GM18505 (cell line): ENCODE data around the gene FRMD4B.

Source experiments
- ATAC-seq: cut with Tn5 transposase; IDR thresholded peaks from one replicate; pipeline ENCODE4 v1.9.1; 2021; ENCODE audit not compliant: unreplicated experiment
- POLR2A ChIP-seq: IDR thresholded peaks from 4 replicates; pipeline ENCODE4 v1.6.1; 2011; ENCODE audit warnings: borderline replicate concordance; ENCODE audit not compliant: insufficient read depth, insufficient read length; ENCODE audit errors: extremely low read depth

Gene FRMD4B

GRCh38 chr3:69367586-69367985 is 18.3 kb downstream of the FRMD4B start:
- ATAC-seq, result no peak

GRCh38 chr3:69364354-69364753 is 21.5 kb downstream of the FRMD4B start:
- no peak for ATAC-seq
- TF ChIP-seq POLR2A, result no peak

More at GRCh38 chr3:69367586-69367985, 18.3 kb downstream of the FRMD4B start:
- no peak for TF ChIP-seq POLR2A

- ATAC-seq, result no peak
- no peak for TF ChIP-seq POLR2A
Measured at GRCh38 chr3:69360690-69361089, 25.2 kb downstream of the FRMD4B start.

- no peak for TF ChIP-seq POLR2A
- no peak for ATAC-seq
Measured at GRCh38 chr3:69359916-69360315, 26.0 kb downstream of the FRMD4B start.

- no peak for TF ChIP-seq POLR2A
- no peak for ATAC-seq
Measured at GRCh38 chr3:69359339-69359893, 26.5 kb downstream of the FRMD4B start.

GRCh38 chr3:69357196-69357595 is 28.7 kb downstream of the FRMD4B start:
- no peak for TF ChIP-seq POLR2A
- no peak for ATAC-seq

GRCh38 chr3:69354948-69355347 is 30.9 kb downstream of the FRMD4B start:
- TF ChIP-seq POLR2A, result no peak
- ATAC-seq, result no peak

- ATAC-seq, result no peak
- TF ChIP-seq POLR2A, result no peak
Measured at GRCh38 chr3:69353503-69353902, 32.4 kb downstream of the FRMD4B start.

GRCh38 chr3:69353088-69353478 is 32.8 kb downstream of the FRMD4B start:
- ATAC-seq, result no peak
- TF ChIP-seq POLR2A, result no peak

- TF ChIP-seq POLR2A, result no peak
- no peak for ATAC-seq
Measured at GRCh38 chr3:69352305-69353087, 33.4 kb downstream of the FRMD4B start.

- no peak for ATAC-seq
- no peak for TF ChIP-seq POLR2A
Measured at GRCh38 chr3:69343875-69344274, 42.0 kb downstream of the FRMD4B start.

GRCh38 chr3:69342074-69342473 is 43.8 kb downstream of the FRMD4B start:
- no peak for ATAC-seq
- TF ChIP-seq POLR2A, result no peak

GRCh38 chr3:69339760-69340159 is 46.1 kb downstream of the FRMD4B start:
- ATAC-seq, result no peak
- no peak for TF ChIP-seq POLR2A

- TF ChIP-seq POLR2A, result no peak
- ATAC-seq, result no peak
Measured at GRCh38 chr3:69338911-69339310, 47.0 kb downstream of the FRMD4B start.
